Mammary epithelial cell (primary cell): ENCODE measurements around the gene CTNNB1.

Source experiments
- EZH2 ChIP-seq: IDR thresholded peaks from 2 replicates; pipeline ENCODE4 v1.6.1; 2012; ENCODE audit warnings: low read length, inconsistent platforms, borderline replicate concordance
- TF ChIP-seq, protein P1 (sequence below), 2 donors: IDR thresholded peaks in 1 of 2; conservative IDR thresholded peaks in 1 of 2; 2 replicates each; pipeline ENCODE4 v1.5.1; 2011 to 2012; ENCODE audit warnings: inconsistent platforms in 2 of 2, low read length in 2 of 2, mild to moderate bottlenecking in 2 of 2, control low read depth in 1 of 2, low read depth in 1 of 2; ENCODE audit not compliant: insufficient read depth in 1 of 2; ENCODE audit errors: extremely low read depth in 1 of 2

DNA sequence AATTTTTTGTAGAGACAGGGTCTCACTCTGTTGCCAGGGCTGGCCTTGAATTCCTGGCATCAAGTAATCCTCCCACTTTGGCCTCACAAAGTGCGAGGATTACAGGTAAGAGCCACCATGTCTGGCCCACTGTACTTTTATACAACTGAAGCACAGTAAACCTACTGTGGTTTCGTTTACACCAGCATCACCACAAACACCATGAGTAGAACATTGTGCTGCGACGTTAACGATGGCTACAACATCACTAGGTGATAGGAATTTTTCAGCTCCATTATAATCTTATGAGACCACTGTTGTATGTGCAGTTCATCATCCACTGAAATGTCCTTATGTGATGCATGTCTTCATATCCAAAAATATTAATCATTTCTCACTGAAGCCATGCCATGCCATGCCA, 11.7 kb downstream of the CTNNB1 start:
- TF ChIP-seq, protein P1, sequence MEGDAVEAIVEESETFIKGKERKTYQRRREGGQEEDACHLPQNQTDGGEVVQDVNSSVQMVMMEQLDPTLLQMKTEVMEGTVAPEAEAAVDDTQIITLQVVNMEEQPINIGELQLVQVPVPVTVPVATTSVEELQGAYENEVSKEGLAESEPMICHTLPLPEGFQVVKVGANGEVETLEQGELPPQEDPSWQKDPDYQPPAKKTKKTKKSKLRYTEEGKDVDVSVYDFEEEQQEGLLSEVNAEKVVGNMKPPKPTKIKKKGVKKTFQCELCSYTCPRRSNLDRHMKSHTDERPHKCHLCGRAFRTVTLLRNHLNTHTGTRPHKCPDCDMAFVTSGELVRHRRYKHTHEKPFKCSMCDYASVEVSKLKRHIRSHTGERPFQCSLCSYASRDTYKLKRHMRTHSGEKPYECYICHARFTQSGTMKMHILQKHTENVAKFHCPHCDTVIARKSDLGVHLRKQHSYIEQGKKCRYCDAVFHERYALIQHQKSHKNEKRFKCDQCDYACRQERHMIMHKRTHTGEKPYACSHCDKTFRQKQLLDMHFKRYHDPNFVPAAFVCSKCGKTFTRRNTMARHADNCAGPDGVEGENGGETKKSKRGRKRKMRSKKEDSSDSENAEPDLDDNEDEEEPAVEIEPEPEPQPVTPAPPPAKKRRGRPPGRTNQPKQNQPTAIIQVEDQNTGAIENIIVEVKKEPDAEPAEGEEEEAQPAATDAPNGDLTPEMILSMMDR (conservative IDR thresholded peaks at IDR 0.05 in 1 of 2, IDR thresholded peaks at IDR 0.05 in 1 of 2; ENCODE audit: extremely low read depth in 1 of 2, insufficient read depth in 1 of 2, low read depth in 1 of 2, low read length in 2 of 2), result no peak
- TF ChIP-seq EZH2, result no peak
